Stimulated activated CD4-positive, alpha-beta T cell treated with anti-CD3 and anti-CD28 coated beads, TNF-alpha, amount 100 ng/mL, for 1 hour (primary cell): ENCODE measurements around the gene GALK2.
A peak's percentile ranks its signal among the peaks of the same experiment; 100 is the strongest.
"Not testable (repeated sequence)": the region's sequence is repeated elsewhere in the genome, so short reads cannot be mapped to it uniquely, and the experiment has no call there.

Experiments used
- DNase-seq, 3 donors: peaks; one replicate each; pipeline ENCODE4 v3.0.0-alpha.2; 2020; ENCODE audit warnings: low read depth in 3 of 3, low spot score in 1 of 3

GALK2 gene

GRCh38 chr15:49215768-49216739 is 46.0 kb downstream of the GALK2 start:
- no peak for DNase-seq

- no peak for DNase-seq
Observed at GRCh38 chr15:49223536-49224274, 53.7 kb downstream of the GALK2 start.

GRCh38 chr15:49225572-49226281 is 55.7 kb downstream of the GALK2 start:
- no peak for DNase-seq

GRCh38 chr15:49227602-49228001 is 57.6 kb downstream of the GALK2 start:
- no peak for DNase-seq

- no peak for DNase-seq
Observed at GRCh38 chr15:49229922-49230321, 59.9 kb downstream of the GALK2 start.

GRCh38 chr15:49232236-49232806 is 62.3 kb downstream of the GALK2 start:
- DNase-seq = no peak

- DNase-seq = peak in 1 of 3 donors; percentile 4
Observed at GRCh38 chr15:49235446-49236124, 65.5 kb downstream of the GALK2 start.

GRCh38 chr15:49236869-49237268 is 66.8 kb downstream of the GALK2 start:
- no peak for DNase-seq

GRCh38 chr15:49238342-49238741 is 68.3 kb downstream of the GALK2 start:
- DNase-seq = no peak

GRCh38 chr15:49239105-49239504 is 69.1 kb downstream of the GALK2 start:
- DNase-seq = no peak

GRCh38 chr15:49242820-49243219 is 72.8 kb downstream of the GALK2 start:
- no peak for DNase-seq

GRCh38 chr15:49247556-49248110 is 77.6 kb downstream of the GALK2 start:
- no peak for DNase-seq

GRCh38 chr15:49248291-49248690 is 78.2 kb downstream of the GALK2 start:
- no peak for DNase-seq

- DNase-seq = no peak
Observed at GRCh38 chr15:49255966-49256759, 86.1 kb downstream of the GALK2 start.

GRCh38 chr15:49265117-49265516 is 95.1 kb downstream of the GALK2 start:
- DNase-seq = not testable (repeated sequence)

- DNase-seq = no peak
Observed at GRCh38 chr15:49265911-49266310, 95.9 kb downstream of the GALK2 start.

- DNase-seq = no peak
Observed at GRCh38 chr15:49270541-49271421, 100.7 kb downstream of the GALK2 start.

GRCh38 chr15:49273734-49274318 is 103.8 kb downstream of the GALK2 start:
- no peak for DNase-seq
